GM12892 (cell line): ENCODE measurements around the gene MAD2L2.

Experiments
- POLR2AphosphoS5 ChIP-seq: IDR thresholded peaks from 2 replicates; pipeline ENCODE4 v1.6.1; 2011; ENCODE audit warnings: low read depth, low read length, control low read depth
- TAF1 ChIP-seq: IDR thresholded peaks from 2 replicates; pipeline ENCODE4 v1.6.1; 2011; ENCODE audit warnings: low read depth, mild to moderate bottlenecking, control low read depth, low read length, borderline replicate concordance

GRCh38 chr1:11652203-11652780 is 28.7 kb downstream of the MAD2L2 start:
- TF ChIP-seq POLR2AphosphoS5 (no peak), TAF1 (no peak)
